AG09319 (cell line): Measurements from ENCODE around the gene SPEF1.

Experiments
- DNase-seq: peaks from one replicate; pipeline ENCODE4 v3.0.0-alpha.2; 2010; ENCODE audit warnings: low read depth; ENCODE audit errors: extremely low read depth
- CTCF ChIP-seq: IDR thresholded peaks from 2 replicates; pipeline ENCODE4 v1.5.1; 2011; ENCODE audit warnings: low read depth, mild to moderate bottlenecking, inconsistent platforms, low read length, moderate library complexity

The SPEF1 gene

GRCh38 chr20:3778976-3779375 lies 2.3 kb downstream of the SPEF1 start:
- DNase-seq = no peak
- TF ChIP-seq CTCF = no peak

- no peak for DNase-seq
- no peak for TF ChIP-seq CTCF
Observed at GRCh38 chr20:3777716-3778629, 3.3 kb downstream of the SPEF1 start.

- DNase-seq = no peak
- TF ChIP-seq CTCF = no peak
Observed at GRCh38 chr20:3777381-3777715, 3.9 kb downstream of the SPEF1 start.

- no peak for DNase-seq
Observed at GRCh38 chr20:3775457-3776108, 5.7 kb downstream of the SPEF1 start.

GRCh38 chr20:3771552-3772058 lies 9.6 kb downstream of the SPEF1 start:
- DNase-seq = no peak
- no peak for TF ChIP-seq CTCF

More at GRCh38 chr20:3775457-3776108, 5.7 kb downstream of the SPEF1 start:
- no peak for TF ChIP-seq CTCF

GRCh38 chr20:3768342-3769130 lies 12.7 kb downstream of the SPEF1 start:
- no peak for DNase-seq
- peak; percentile 61 for TF ChIP-seq CTCF
